Activated T-helper 17 cell treated with anti-CD3 and anti-CD28 coated beads, Interleukin-2, amount 50 U/mL, for 72 hours (primary cell): ENCODE data around the gene ABLIM2. TPM values are rescaled to one million over a fixed set of nuclear protein-coding genes. Genes with fewer than 3 reads are reported as not detected.

ENCODE experiments used
- ATAC-seq: fragments of 150-1000 bp; cut with Tn5 transposase; replicated peaks from 2 replicates; pipeline ENCODE4 v1.10.0; 2021; ENCODE audit warnings: mild to moderate bottlenecking, moderate library complexity
- H3K27ac Mint-ChIP-seq: one replicate; pipeline ENCODE4 v1.8.0; 2022; ENCODE audit warnings: mixed read lengths
- H3K27me3 Mint-ChIP-seq: one replicate; pipeline ENCODE4 v1.8.0; 2022; ENCODE audit warnings: mixed read lengths
- H3K36me3 Mint-ChIP-seq: one replicate; pipeline ENCODE4 v1.8.0; 2022; ENCODE audit warnings: low read depth, mild to moderate bottlenecking, mixed read lengths
- H3K4me1 Mint-ChIP-seq: one replicate; pipeline ENCODE4 v1.8.0; 2022; ENCODE audit warnings: mixed read lengths
- H3K4me3 Mint-ChIP-seq: one replicate; pipeline ENCODE4 v1.8.0; 2022; ENCODE audit warnings: mild to moderate bottlenecking, mixed read lengths
- H3K9me3 Mint-ChIP-seq: one replicate; pipeline ENCODE4 v1.8.0; 2022; ENCODE audit warnings: mixed read lengths
- total RNA-seq, 2 donors: library from RNA; stranded (reverse); gene quantifications; one replicate each; pipeline ENCODE4 v1.2.3, GENCODE V29; 2022

The ABLIM2 gene
- total RNA-seq, 2 donors from 2014 or later = 0.53 to 0.82 TPM

DNA sequence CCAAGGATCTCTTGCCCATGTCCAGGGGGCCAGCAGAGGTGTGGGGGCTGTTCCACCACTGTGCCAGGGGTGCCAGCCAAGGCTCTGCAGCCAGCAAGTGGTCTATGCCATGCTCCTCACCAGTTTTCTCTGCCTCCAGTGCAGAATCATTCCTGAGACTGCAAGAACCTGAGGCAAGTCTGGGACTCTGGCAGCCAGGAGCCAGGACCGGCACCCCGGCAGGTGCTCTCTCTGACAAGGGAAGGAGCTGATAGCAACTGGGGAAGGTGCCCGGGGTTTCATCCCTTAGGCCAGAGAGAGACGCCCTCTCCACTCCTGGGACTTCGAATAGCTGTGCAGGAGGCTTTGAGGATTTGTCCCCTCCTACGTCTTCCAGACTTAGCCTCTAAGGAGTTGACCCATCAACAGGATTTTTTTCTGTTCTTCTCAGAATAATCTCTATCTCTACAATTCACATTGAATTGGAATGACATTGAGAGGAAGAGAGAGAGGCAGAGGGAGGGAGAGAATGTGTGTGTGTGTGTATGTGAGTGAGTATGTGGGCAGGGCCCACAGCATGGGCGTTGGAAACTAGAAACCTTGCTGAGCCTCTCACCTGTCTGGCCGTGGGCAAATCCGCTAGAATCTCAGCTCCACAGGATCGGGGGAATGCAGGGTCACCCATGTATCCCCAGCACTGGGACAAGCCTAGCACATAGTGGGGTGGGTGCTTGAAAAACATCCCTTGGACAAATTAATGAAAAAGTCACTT, 144.5 kb downstream of the ABLIM2 start:
- ATAC-seq = no peak
- Mint-ChIP-seq H3K36me3 (no peaks in the 10 kb centered on the region), H3K4me3 (no peak overlapping the region), H3K27ac (no peak overlapping the region), H3K4me1 (no peaks in the 10 kb centered on the region), H3K27me3 (no peaks in the 10 kb centered on the region), H3K9me3 (no peaks in the 10 kb centered on the region)

- H3K27ac Mint-ChIP-seq = no peak overlapping the region
- no peaks in the 10 kb centered on the region for H3K9me3 Mint-ChIP-seq
- no peak for ATAC-seq
- H3K4me3 Mint-ChIP-seq = no peak overlapping the region
- no peaks in the 10 kb centered on the region for H3K36me3 Mint-ChIP-seq
- H3K27me3 Mint-ChIP-seq = no peaks in the 10 kb centered on the region
- no peaks in the 10 kb centered on the region for H3K4me1 Mint-ChIP-seq
These were observed 146.1 kb downstream of the ABLIM2 start for GRCh38 chr4:8012517-8012916.

DNA sequence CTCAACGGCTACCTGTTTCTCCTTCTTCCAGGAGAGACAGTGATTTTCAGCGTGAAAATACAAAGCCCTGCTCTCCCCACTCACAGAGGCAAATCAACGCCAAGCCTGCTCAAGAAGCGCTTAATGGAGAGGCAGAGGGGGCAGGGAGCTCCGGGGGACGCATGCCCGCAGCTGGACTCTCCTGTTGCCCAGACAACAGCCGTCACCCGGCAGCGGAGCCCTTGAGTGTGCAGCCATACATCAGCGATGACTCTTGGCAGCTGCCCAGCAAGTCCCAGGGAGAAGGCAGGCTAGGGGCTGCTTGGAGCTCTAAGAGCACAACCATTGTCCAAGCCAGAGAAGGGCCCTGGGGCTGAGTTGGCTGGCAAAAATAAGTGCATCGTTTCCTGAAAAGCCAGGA, 148.0 kb downstream of the ABLIM2 start:
- no peaks in the 10 kb centered on the region for H3K36me3 Mint-ChIP-seq
- H3K27me3 Mint-ChIP-seq = no peaks in the 10 kb centered on the region
- H3K4me3 Mint-ChIP-seq = no peak overlapping the region
- H3K4me1 Mint-ChIP-seq = no peaks in the 10 kb centered on the region
- ATAC-seq = no peak
- no peaks in the 10 kb centered on the region for H3K9me3 Mint-ChIP-seq
- H3K27ac Mint-ChIP-seq = no peak overlapping the region

- no peak for ATAC-seq
- Mint-ChIP-seq H3K9me3 (no peaks in the 10 kb centered on the region), H3K36me3 (no peaks in the 10 kb centered on the region), H3K27me3 (no peaks in the 10 kb centered on the region), H3K27ac (no peak overlapping the region), H3K4me1 (no peaks in the 10 kb centered on the region), H3K4me3 (no peak overlapping the region)
These were observed 148.7 kb downstream of the ABLIM2 start for GRCh38 chr4:8009710-8010511.

DNA sequence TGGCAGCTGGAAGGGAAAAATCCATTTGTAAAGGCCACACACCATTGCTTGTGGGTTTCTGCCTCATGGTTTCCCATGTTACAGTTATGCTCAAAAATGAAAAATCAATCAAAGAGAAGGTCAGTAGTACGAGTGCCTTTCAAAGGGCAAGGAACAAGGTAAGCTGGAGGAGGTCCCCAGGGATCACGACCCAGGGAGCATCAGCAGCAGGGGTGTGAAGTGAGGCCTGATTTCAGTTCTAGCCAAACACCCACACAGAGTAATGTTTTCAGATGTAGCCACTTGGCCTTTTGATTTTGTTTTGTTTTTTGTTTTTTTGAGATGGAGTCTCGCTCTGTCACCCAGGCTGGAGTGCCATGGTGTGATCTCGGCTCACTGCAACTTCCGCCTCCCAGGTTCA, 149.5 kb downstream of the ABLIM2 start:
- no peaks in the 10 kb centered on the region for H3K9me3 Mint-ChIP-seq
- H3K4me3 Mint-ChIP-seq = no peak overlapping the region
- no peaks in the 10 kb centered on the region for H3K4me1 Mint-ChIP-seq
- H3K36me3 Mint-ChIP-seq = no peaks in the 10 kb centered on the region
- H3K27me3 Mint-ChIP-seq = no peaks in the 10 kb centered on the region
- no peak for ATAC-seq
- no peak overlapping the region for H3K27ac Mint-ChIP-seq

DNA sequence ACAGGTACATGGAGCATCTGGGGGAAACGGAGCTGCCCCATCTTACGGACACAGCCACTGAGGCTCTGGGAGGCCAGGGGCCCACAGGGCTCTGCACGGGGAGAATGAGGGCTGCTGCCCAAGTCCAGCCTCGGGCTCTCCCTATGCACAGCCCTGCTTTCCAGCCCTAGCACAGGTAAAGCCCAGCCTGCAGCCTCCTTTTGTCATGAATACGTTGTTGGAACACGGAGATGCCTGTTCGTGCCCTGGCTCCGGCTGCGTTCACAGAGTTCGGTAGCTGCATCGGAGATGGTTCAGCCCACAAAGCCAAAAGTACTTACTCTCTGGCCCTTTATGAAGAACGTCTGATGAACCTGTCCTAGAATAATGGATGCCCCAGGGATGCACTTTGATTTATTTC, 150.2 kb downstream of the ABLIM2 start:
- Mint-ChIP-seq H3K4me1 (no peaks in the 10 kb centered on the region), H3K27me3 (no peaks in the 10 kb centered on the region), H3K4me3 (no peak overlapping the region)

DNA sequence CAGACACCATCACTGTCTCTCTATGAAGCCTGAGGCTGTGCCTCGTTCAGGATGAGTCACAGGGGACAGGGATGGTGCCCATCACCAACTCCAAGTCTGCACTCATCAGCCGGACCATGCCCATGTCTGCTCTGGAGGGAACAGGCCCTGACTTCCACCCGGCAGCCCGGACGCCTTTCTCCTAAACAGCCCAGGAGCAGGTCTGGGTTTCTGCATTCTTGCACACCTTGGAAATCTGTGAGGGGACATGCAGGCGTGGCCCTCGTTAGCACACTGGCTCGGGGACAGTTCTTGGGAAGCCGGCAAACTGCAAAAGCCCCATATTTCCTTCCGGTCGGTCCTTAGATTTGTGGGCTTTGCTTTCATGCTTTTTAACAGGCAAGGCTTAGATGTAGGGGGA, 151.0 kb downstream of the ABLIM2 start:
- H3K4me1 Mint-ChIP-seq = no peaks in the 10 kb centered on the region
- H3K27me3 Mint-ChIP-seq = no peaks in the 10 kb centered on the region
- no peak overlapping the region for H3K27ac Mint-ChIP-seq
- H3K4me3 Mint-ChIP-seq = no peak overlapping the region
- no peak for ATAC-seq
- H3K36me3 Mint-ChIP-seq = no peaks in the 10 kb centered on the region
- no peaks in the 10 kb centered on the region for H3K9me3 Mint-ChIP-seq

More for the DNA sequence above, 150.2 kb downstream of the ABLIM2 start:
- Mint-ChIP-seq H3K9me3 (no peaks in the 10 kb centered on the region), H3K27ac (no peak overlapping the region), H3K36me3 (no peaks in the 10 kb centered on the region)
- no peak for ATAC-seq

- Mint-ChIP-seq H3K36me3 (no peaks in the 10 kb centered on the region), H3K4me1 (no peaks in the 10 kb centered on the region), H3K4me3 (no peak overlapping the region), H3K9me3 (no peaks in the 10 kb centered on the region), H3K27ac (no peak overlapping the region), H3K27me3 (no peaks in the 10 kb centered on the region)
- no peak for ATAC-seq
These were observed 152.1 kb downstream of the ABLIM2 start for GRCh38 chr4:8006471-8006870.

GRCh38 chr4:8005814-8006215, 152.8 kb downstream of the ABLIM2 start:
- no peaks in the 10 kb centered on the region for H3K4me1 Mint-ChIP-seq
- H3K9me3 Mint-ChIP-seq = no peaks in the 10 kb centered on the region
- H3K36me3 Mint-ChIP-seq = no peaks in the 10 kb centered on the region
- no peaks in the 10 kb centered on the region for H3K27me3 Mint-ChIP-seq
- no peak overlapping the region for H3K27ac Mint-ChIP-seq
- H3K4me3 Mint-ChIP-seq = no peak overlapping the region
- no peak for ATAC-seq

GRCh38 chr4:8005033-8005808, 153.4 kb downstream of the ABLIM2 start:
- no peak overlapping the region for H3K27ac Mint-ChIP-seq
- H3K36me3 Mint-ChIP-seq = no peaks in the 10 kb centered on the region
- H3K4me1 Mint-ChIP-seq = no peaks in the 10 kb centered on the region
- no peak overlapping the region for H3K4me3 Mint-ChIP-seq
- no peaks in the 10 kb centered on the region for H3K9me3 Mint-ChIP-seq
- H3K27me3 Mint-ChIP-seq = no peaks in the 10 kb centered on the region
- no peak for ATAC-seq

- Mint-ChIP-seq H3K27me3 (no peaks in the 10 kb centered on the region), H3K9me3 (no peaks in the 10 kb centered on the region), H3K4me1 (no peaks in the 10 kb centered on the region), H3K4me3 (no peak overlapping the region), H3K27ac (no peak overlapping the region), H3K36me3 (no peaks in the 10 kb centered on the region)
- no peak for ATAC-seq
These were observed 154.5 kb downstream of the ABLIM2 start for GRCh38 chr4:8004066-8004465.

- no peak overlapping the region for H3K27ac Mint-ChIP-seq
- no peak overlapping the region for H3K4me3 Mint-ChIP-seq
- H3K4me1 Mint-ChIP-seq = no peaks in the 10 kb centered on the region
These were observed 155.9 kb downstream of the ABLIM2 start for GRCh38 chr4:8002525-8003309.

GRCh38 chr4:8001564-8002355, 156.9 kb downstream of the ABLIM2 start:
- H3K4me3 Mint-ChIP-seq = no peak overlapping the region
- no peaks in the 10 kb centered on the region for H3K27me3 Mint-ChIP-seq
- ATAC-seq = no peak
- no peaks in the 10 kb centered on the region for H3K36me3 Mint-ChIP-seq
- H3K9me3 Mint-ChIP-seq = no peaks in the 10 kb centered on the region
- H3K27ac Mint-ChIP-seq = no peak overlapping the region
- H3K4me1 Mint-ChIP-seq = no peaks in the 10 kb centered on the region

More at GRCh38 chr4:8002525-8003309, 155.9 kb downstream of the ABLIM2 start:
- H3K36me3 Mint-ChIP-seq = no peaks in the 10 kb centered on the region
- ATAC-seq = no peak
- H3K27me3 Mint-ChIP-seq = no peaks in the 10 kb centered on the region
- H3K9me3 Mint-ChIP-seq = no peaks in the 10 kb centered on the region
